Dermis blood vessel endothelial cell (primary cell): ENCODE data around the gene GZMM. TPM values are rescaled to one million over a fixed set of nuclear protein-coding genes. Genes with fewer than 3 reads are reported as not detected.

Experiments
- DNase-seq: peaks from one replicate; pipeline ENCODE4 v3.0.0; 2010
- total RNA-seq: library from RNA; depleted of rRNA; stranded (reverse); fragments of >200 nt; gene quantifications from 2 replicates; pipeline ENCODE4 v1.2.3, GENCODE V29; 2014

Gene GZMM
- total RNA-seq, 1 donor from 2014 or later = not detected

DNA sequence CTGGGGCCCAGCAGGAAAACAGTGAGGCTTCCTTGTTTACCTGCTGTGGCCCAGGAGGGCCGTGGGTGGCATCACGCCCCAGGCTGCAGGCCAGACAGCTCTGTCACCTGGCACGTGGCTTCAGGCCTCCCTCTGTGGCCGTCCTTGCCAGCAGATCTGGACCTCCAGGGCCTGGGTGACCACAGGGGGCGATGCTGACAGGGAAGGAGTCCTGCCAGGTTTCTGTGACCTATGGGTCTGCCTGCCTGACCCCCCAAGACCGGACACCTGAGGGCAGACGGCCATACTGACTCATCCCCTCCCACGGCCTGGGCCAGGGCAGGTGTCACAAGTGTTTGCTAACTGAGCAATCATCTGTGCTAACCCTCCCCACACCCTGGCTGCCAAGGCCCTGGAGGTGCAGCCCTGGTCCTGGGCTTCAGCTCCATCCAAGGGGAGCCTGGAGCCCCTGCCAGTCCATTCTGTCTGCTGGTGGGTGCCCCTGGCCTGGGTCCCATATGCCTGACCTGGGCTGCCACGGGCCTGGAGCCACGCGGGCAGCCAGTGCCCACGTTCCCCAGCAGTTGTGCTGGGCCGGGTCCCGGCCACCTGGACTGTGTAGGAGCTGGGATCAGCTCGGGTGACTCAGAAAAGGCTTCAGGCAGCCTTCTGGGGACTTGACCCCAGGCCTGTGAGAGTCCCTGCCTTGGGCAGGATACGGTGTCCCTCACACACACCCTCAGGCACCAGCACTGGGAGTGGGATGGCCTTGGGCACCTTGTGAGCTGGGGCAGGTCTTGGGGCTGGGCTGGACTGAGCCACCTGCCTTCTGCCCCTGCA lies 8.6 kb upstream of the GZMM start:
- DNase-seq = peak; percentile 26

DNA sequence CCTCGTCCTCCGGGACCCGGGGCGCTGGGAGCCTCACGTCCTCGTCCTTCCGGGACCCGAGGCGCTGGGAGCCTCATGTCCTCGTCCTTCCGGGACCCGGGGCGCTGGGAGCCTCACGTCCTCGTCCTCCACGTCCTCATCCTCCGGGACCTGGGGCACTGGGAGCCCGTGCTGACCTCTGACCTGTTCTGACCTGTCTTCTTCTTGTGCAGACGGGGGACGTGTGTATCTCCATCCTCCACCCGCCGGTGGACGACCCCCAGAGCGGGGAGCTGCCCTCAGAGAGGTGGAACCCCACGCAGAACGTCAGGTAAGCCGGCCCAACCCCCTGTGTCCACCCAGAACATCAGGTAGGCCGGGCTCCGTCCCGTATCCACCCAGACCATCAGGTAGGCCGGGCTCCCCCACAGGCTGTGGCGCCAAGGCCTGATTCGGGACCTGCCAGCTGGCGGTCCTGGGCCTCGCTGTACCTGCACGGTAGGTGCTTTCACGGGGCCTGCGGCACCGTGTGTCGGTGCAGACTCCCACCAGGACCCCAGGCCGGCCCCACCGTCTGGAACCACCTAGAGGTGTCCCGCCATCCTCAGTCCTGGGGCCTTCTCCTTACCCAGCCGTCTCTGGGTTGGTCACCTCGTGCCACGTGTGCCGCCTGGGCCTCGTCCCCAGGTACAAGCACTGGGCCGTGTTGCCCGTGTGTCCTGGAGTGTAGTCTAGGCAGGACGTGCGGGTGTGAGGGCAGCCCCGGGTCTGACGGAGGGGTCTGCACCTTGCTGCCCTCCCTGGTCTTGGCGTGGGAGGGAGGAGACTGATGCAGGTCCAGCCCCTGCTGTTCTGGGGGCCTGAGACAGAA lies 7.6 kb upstream of the GZMM start:
- DNase-seq = no peak

DNA sequence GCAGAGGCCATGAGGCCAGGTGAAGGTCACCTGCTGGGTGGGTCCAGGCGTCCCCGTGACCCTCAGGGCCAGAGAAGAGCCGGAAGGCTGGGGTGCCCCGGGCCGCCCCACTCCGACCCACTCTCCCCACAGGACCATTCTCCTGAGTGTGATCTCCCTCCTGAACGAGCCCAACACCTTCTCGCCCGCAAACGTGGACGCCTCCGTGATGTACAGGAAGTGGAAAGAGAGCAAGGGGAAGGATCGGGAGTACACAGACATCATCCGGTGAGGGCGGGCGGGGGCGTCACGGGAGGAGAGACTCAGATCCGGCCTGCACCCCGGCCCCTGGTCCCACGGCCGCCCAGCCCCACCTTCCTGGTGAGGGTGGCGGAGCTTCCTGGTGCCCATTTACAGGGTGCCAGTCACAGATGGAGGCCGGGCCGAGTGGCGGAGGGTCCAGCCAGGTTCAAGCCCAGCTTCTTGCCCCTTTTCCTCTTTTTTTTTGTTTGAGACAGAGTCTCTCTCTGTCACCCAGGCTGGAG lies 6.9 kb upstream of the GZMM start:
- DNase-seq = no peak

DNA sequence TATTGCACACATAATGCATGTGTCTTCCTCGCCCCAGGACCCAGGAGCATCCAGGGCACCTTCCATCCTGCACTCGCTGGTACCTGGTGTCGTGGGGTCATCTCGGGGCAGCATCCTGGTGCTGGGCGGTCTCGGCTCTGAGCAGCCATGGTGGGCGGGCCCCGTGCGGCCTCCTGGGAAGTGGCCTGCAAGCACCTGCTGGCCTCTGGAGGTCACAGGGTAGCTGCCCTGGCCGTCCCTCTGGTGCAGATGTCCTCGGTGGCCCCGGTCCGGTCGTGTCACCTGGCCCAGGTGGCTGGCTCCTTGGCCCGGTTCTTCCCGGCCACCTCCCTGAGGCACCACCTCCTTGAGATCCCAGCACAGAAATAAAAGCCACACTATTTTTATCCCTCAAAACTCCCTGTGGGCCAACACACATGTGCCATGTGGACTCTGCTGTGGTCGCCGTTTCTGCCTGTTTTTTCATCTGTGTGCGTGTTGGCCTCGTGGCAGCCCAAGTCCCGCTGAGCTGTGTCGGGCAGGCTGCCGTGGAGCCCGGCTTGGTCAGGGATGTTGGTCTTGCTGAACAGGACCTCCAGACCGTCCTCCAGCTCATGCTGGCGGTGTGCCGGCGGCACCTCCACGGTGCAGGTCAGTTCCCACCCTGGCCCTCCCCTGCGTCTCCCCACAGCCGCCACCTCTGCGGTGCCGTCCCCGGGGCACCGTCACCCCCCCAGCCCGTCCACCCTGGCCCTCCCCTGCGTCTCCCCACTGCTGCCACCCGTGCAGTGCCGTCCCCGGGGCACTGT lies 5.0 kb upstream of the GZMM start:
- DNase-seq = no peak

GRCh38 chr19:539429-540030 lies 4.3 kb upstream of the GZMM start:
- DNase-seq = no peak

DNA sequence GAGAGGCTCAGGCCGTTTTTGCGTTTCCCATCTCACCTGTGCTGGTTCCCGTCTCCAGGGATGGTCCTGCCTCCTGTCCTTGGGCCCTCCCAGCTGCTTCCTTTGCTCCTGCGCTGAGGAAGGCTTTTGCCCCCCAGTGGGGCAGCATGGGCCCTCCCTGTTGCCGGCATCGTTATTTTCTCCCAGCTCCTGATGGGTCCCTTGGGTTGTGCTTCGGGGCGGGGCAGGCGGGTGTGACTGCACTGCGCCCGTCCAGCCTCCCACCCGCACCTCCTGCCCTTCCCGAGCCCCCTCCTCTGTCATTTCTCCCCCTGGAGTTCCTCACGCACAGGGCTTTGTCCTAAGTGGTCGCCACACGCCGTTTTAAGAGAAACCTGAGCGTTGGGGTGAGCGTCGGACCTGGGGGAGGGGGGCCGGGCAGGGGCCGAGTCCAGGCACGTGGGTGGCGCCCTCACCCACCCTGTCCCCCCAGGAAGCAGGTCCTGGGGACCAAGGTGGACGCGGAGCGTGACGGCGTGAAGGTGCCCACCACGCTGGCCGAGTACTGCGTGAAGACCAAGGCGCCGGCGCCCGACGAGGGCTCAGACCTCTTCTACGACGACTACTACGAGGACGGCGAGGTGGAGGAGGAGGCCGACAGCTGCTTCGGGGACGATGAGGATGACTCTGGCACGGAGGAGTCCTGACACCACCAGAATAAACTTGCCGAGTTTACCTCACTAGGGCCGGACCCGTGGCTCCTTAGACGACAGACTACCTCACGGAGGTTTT lies 2.8 kb upstream of the GZMM start:
- DNase-seq = no peak

DNA sequence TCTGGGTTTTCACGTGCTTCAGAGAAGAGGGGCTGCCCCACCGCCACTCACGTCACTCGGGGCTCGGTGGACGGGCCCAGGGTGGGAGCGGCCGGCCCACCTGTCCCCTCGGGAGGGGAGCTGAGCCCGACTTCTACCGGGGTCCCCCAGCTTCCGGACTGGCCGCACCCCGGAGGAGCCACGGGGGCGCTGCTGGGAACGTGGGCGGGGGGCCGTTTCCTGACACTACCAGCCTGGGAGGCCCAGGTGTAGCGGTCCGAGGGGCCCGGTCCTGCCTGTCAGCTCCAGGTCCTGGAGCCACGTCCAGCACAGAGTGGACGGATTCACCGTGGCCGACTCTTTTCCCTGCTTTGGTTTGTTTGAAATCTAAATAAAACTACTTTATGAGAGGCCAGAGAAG lies 2.2 kb upstream of the GZMM start:
- DNase-seq = no peak

DNA sequence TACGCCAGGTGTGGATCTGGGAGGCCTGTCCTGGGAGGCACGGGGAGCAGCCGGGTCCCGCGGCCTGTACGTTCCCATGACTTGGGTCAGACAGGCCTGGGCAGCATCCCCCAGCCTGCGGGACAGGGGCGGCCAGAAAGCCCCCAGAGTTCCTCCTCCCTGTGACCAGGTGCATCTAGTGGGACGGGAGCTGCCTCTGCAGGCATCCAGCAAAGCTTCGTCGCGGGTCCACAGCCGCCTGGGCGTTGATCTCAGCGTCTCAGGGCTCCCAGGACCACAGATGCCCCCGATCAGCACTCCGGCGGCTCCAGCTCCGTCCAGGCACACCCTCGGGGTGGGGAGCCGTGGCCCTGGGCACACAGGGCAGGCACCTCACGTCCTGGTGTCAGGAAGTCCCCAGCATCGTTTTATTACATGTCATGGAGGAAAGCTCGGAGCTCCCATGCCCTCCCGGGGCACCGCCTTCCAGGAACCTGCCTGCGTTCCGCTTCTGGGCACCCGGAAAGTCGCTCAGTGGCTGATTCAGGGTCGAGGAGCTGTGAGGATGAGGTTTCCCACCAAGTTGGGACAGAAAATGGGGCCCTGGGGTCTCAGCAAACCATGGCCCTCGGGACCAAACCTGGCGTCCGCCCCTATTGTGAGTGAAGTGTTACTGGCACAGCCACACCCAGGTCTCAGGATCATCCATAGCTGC lies 1.5 kb upstream of the GZMM start:
- no peak for DNase-seq

DNA sequence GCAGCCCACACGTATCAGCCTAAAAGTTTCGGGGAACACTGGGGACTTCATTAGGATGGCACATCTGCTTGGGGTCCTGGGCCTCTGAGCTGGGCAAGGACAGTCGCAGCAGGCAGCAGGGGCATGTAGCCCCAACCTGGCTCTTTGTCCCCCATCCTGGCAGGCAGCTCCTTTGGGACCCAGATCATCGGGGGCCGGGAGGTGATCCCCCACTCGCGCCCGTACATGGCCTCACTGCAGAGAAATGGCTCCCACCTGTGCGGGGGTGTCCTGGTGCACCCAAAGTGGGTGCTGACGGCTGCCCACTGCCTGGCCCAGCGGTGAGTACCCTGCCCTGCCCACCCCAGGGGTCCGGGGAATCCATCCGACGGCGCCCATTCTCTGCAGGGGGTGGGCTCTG lies 3.3 kb downstream of the GZMM start:
- DNase-seq = no peak

DNA sequence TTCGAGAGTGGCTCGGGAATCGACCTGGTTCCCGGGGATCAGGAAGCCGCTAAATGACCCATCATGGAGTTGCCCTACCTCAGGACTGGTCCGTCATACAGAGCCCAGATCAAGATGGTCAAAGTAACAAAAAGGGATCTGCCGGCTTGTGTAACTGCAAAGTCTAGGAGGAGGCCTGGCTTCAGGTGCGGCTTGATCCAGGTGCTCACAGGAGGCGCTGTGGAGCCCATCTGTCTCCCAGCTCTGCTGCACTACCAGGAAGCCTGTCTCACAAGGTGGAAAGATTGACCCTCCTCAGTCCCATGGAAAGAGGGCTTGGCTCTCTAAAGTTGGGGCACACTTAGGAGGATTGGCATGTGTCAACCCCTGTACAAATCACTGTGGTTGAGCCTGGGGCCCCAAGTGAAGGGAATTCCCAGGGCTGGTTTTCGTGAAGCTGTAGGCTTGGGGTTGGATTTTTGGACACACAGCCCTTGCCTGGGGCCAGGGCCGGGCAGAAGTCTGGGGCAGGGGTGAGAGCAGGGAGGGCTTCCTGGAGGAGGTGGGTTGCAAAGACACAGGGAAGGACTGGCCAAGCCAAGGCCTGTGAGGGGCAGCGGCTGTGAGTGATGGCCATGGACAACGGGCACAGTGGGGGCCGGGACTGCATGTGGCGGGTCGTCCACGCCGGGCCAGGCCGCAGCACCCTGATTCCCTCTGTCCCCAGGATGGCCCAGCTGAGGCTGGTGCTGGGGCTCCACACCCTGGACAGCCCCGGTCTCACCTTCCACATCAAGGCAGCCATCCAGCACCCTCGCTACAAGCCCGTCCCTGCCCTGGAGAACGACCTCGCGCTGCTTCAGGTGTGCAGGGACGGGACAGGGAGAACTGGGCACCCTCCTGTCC lies 4.2 kb downstream of the GZMM start:
- DNase-seq = no peak

GRCh38 chr19:548886-549830 lies 5.3 kb downstream of the GZMM start:
- DNase-seq = no peak

DNA sequence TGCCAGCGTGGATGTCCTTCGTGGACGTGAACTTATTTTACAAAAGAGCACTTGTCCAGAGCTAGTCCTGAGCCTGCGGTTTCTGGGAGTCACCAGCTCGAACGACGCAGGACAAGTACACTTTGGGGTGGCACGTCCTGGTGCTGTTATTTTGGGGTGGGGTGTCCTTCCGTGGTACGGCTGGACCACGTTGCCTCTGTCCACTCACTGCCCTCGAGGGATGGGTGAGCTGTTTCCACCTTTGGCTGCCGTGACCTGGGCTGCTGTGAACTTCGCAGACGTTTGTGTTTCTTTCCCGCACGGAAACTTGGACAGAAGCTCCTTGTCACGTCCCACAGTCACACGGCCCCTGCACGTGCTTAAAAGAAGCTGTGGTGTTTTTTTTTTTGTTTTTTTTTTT lies 11.0 kb downstream of the GZMM start:
- no peak for DNase-seq

DNA sequence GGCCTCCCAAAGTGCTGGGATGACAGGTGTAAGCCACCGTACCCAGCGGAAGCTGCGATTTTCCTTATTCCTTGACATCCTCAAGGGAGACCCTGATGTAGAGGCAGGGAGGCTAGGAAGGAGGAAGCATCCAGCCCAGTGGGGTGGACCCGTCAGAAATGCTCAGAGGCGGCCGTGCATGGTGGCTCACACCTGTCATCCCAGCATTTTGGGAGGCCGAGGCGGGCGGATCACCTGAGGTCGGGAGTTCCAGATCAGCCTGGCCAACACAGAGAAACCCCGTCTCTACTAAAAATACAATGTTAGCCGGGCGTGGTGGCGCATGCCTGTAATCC lies 11.6 kb downstream of the GZMM start:
- DNase-seq = no peak

- no peak for DNase-seq
Measured at GRCh38 chr19:556611-557382, 12.9 kb downstream of the GZMM start.

GRCh38 chr19:558770-559439 lies 15.1 kb downstream of the GZMM start:
- no peak for DNase-seq

DNA sequence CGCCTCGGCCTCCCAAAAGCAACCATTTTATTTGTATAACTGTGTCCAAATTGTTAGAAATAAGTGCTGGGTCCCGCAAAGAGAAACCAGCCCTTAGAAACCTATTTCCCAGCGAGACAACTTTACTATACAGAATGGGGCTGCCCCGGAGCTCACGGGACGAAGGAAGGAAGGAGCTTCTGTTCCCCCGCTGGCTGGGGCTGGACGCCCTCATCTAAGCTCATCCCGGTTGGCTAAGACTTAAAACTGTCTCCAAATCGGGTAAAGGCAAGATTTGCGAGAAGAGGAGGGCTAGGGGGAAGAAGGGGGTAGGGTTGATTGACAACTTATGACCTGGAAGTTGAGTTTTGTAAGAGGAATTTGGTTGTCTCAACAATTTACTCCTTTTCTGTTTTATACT lies 16.3 kb downstream of the GZMM start:
- no peak for DNase-seq

- no peak for DNase-seq
Measured at GRCh38 chr19:566403-566802, 22.6 kb downstream of the GZMM start.

GRCh38 chr19:566844-567243 lies 23.0 kb downstream of the GZMM start:
- no peak for DNase-seq
